IMR-90 (cell line): ENCODE data around the gene LYZL1. TPM values are rescaled to one million over a fixed set of nuclear protein-coding genes. Genes with fewer than 3 reads are reported as not detected.

Experiments used
- ATAC-seq: fragments of 200-7000 bp; cut with Tn5 transposase; 2 replicates; pipeline ENCODE4 v1.9.1; 2020; ENCODE audit warnings: low read depth, mild to moderate bottlenecking, moderate library complexity
- BruUV-seq: library from RNA; stranded (reverse); fragments of 400-500 nt; replicated peaks from 2 replicates; lab custom pipeline; 2021; lab: Mats Ljungman, UMichigan
- CTCF ChIA-PET: fragments of 300-600 bp; formaldehyde crosslinking; extraction: SDS; loops from one replicate; lab custom pipeline; 2021; ENCODE audit warnings: antibody characterized with exemption; lab: Yijun Ruan, JAX
- POLR2A ChIA-PET: fragments of 300-600 bp; sonication (Branson Sonifier 250); formaldehyde crosslinking; loops from one replicate; lab custom pipeline; 2022; ENCODE audit warnings: antibody characterized with exemption; ENCODE audit not compliant: unreplicated experiment; lab: Charles Lee
- DNase-seq: peaks from one replicate; pipeline ENCODE4 v3.0.0; 2013
- H2AFZ ChIP-seq: replicated peaks from 2 replicates; pipeline ENCODE3; 2013; ENCODE audit warnings: low read length, mild to moderate bottlenecking; ENCODE audit not compliant: poor library complexity
- H2AK5ac ChIP-seq: 2 replicates; pipeline ENCODE4 v1.6.1; 2013; ENCODE audit warnings: low read depth, low read length, inconsistent platforms
- H2AK9ac ChIP-seq: replicated peaks from 2 replicates; pipeline ENCODE3; 2013; ENCODE audit warnings: mild to moderate bottlenecking, low read depth, low read length, moderate library complexity; ENCODE audit not compliant: poor library complexity
- H2BK120ac ChIP-seq: 2 replicates; pipeline ENCODE4 v1.6.1; 2013; ENCODE audit warnings: low read depth, low read length, inconsistent platforms
- H2BK15ac ChIP-seq: 3 replicates; pipeline ENCODE4 v1.6.1; 2013; ENCODE audit warnings: low read depth, low read length, inconsistent platforms
- H2BK20ac ChIP-seq: 2 replicates; pipeline ENCODE4 v1.6.1; 2013; ENCODE audit warnings: low read depth, mild to moderate bottlenecking, inconsistent platforms, low read length, moderate library complexity
- H2BK5ac ChIP-seq: 2 replicates; pipeline ENCODE4 v1.6.1; 2013; ENCODE audit warnings: mild to moderate bottlenecking, low read depth, low read length, inconsistent platforms; ENCODE audit not compliant: poor library complexity, severe bottlenecking
- H3K14ac ChIP-seq: replicated peaks from 2 replicates; pipeline ENCODE4 v1.6.1; 2013; ENCODE audit warnings: low read depth, low read length, inconsistent platforms
- H3K18ac ChIP-seq: 2 replicates; pipeline ENCODE4 v1.6.1; 2013; ENCODE audit warnings: low read depth, low read length, control low read depth
- H3K23ac ChIP-seq: 2 replicates; pipeline ENCODE4 v1.6.1; 2013; ENCODE audit warnings: low read depth, low read length, inconsistent platforms
- H3K27ac ChIP-seq: 2 replicates; pipeline ENCODE4 v1.5.1; 2013; ENCODE audit warnings: mild to moderate bottlenecking, control low read depth, low read length; ENCODE audit not compliant: insufficient read depth
- H3K27me3 ChIP-seq: 2 replicates; pipeline ENCODE4 v1.6.1; 2013; ENCODE audit warnings: low read length; ENCODE audit not compliant: control insufficient read depth, insufficient read depth
- H3K36me3 ChIP-seq: 2 replicates; pipeline ENCODE4 v1.6.1; 2013; ENCODE audit warnings: low read length, mixed read lengths; ENCODE audit not compliant: control insufficient read depth, insufficient read depth
- H3K4ac ChIP-seq: 2 replicates; pipeline ENCODE4 v1.6.1; 2013; ENCODE audit warnings: low read depth, low read length, inconsistent platforms
- H3K4me1 ChIP-seq: 2 replicates; pipeline ENCODE4 v1.6.1; 2013; ENCODE audit warnings: low read length, mixed read lengths; ENCODE audit not compliant: control insufficient read depth, insufficient read depth
- H3K4me2 ChIP-seq: 2 replicates; pipeline ENCODE4 v1.6.1; 2013; ENCODE audit warnings: low read depth, mild to moderate bottlenecking, control low read depth, low read length, moderate library complexity
- H3K4me3 ChIP-seq: 2 replicates; pipeline ENCODE4 v1.5.1; 2013; ENCODE audit warnings: low read depth, mild to moderate bottlenecking, control low read depth, low read length, moderate library complexity; ENCODE audit not compliant: insufficient read depth
- H3K56ac ChIP-seq: 2 replicates; pipeline ENCODE4 v1.6.1; 2013; ENCODE audit warnings: low read length, inconsistent platforms; ENCODE audit not compliant: insufficient read depth; ENCODE audit errors: extremely low read depth
- H3K79me1 ChIP-seq, 2 experiments: 2 replicates each; pipeline ENCODE4 v1.6.1; 2013; ENCODE audit warnings: low read length in 2 of 2, inconsistent platforms in 1 of 2, low read depth in 1 of 2
- H3K9ac ChIP-seq: 2 replicates; pipeline ENCODE4 v1.6.1; 2013; ENCODE audit warnings: low read depth, low read length, control low read depth
- H3K9me1 ChIP-seq: 2 replicates; pipeline ENCODE4 v1.6.1; 2013; ENCODE audit warnings: low read length, inconsistent platforms; ENCODE audit not compliant: insufficient read depth
- H3K9me3 ChIP-seq: 2 replicates; pipeline ENCODE4 v1.6.1; 2013; ENCODE audit warnings: low read length; ENCODE audit not compliant: control insufficient read depth, insufficient read depth
- H4K20me1 ChIP-seq: 2 replicates; pipeline ENCODE4 v1.6.1; 2013; ENCODE audit warnings: low read length, inconsistent platforms; ENCODE audit not compliant: insufficient read depth
- H4K5ac ChIP-seq: 2 replicates; pipeline ENCODE4 v1.6.1; 2013; ENCODE audit warnings: mild to moderate bottlenecking, low read depth, low read length, control low read depth
- H4K8ac ChIP-seq, 2 experiments: 2 replicates each; pipeline ENCODE4 v1.6.1; 2013; ENCODE audit warnings: low read depth in 2 of 2, low read length in 2 of 2, control low read depth in 1 of 2, inconsistent platforms in 1 of 2
- H4K91ac ChIP-seq: 2 replicates; pipeline ENCODE4 v1.6.1; 2013; ENCODE audit warnings: low read depth, low read length, inconsistent platforms; ENCODE audit not compliant: insufficient read depth
- FOS ChIP-seq: fragments of 150-350 bp; IDR thresholded peaks from 2 replicates; pipeline ENCODE4 v1.6.1; 2016; ENCODE audit warnings: low read depth, low read length
- POLR2A ChIP-seq: IDR thresholded peaks from 2 replicates; pipeline ENCODE4 v1.6.1; 2012; ENCODE audit warnings: mild to moderate bottlenecking, low read depth, low read length
- RFX5 ChIP-seq: IDR thresholded peaks from 2 replicates; pipeline ENCODE4 v1.8.0; 2012; ENCODE audit warnings: low read depth, mild to moderate bottlenecking, low read length, moderate library complexity
- dilution Hi-C: fragments of 300-500 bp; cut with HindIII; formaldehyde crosslinking; loops from one replicate; pipeline ENCODE4 v1.14.3; 2018; ENCODE audit warnings: low sequenced_read_pairs; ENCODE audit not compliant: unreplicated experiment
- in situ Hi-C: fragments of 300-500 bp; cut with MboI; formaldehyde crosslinking; loops from 3 replicates; pipeline ENCODE4 v1.14.3; 2019; ENCODE audit warnings: low sequenced_read_pairs, inconsistent platforms, mixed read lengths
- intact Hi-C: fragments of 100-400 bp; cut with micrococcal nuclease; formaldehyde crosslinking; loops from 2 replicates; pipeline ENCODE4 v1.10.0; 2022
- polyA plus RNA-seq, 3 experiments: library from polyadenylated mRNA; depleted of rRNA; stranded (reverse); fragments of >200 nt; gene quantifications; 2 replicates each; pipeline ENCODE4 v1.2.3, GENCODE V29; 2012; ENCODE audit warnings: low replicate concordance in 1 of 3
- total RNA-seq: library from RNA; depleted of rRNA; stranded (reverse); fragments of >200 nt; gene quantifications from 2 replicates; pipeline ENCODE4 v1.2.3, GENCODE V29; 2012
- TF ChIP-seq, protein P1 (sequence below): conservative IDR thresholded peaks from 2 replicates; pipeline ENCODE4 v1.5.1; 2012; ENCODE audit warnings: mild to moderate bottlenecking, low read depth, low read length, improper control_type of control experiment

Gene LYZL1
- total and polyA plus RNA-seq, 2 of the 4 experiments (the other 2 are of a cell fraction), result not detected

GRCh38 chr10:29270883-29271282 lies 18.0 kb upstream of the LYZL1 start:
- no peaks in the 10 kb centered on the region for H3K79me1 ChIP-seq
- no peak overlapping the region for H2BK120ac ChIP-seq
- in situ Hi-C loops, result no loop called here
- peaks cover 20% of the 10 kb centered on the region for H3K27me3 ChIP-seq
- DNase-seq (no peak), ATAC-seq (no peak)
- no peak overlapping the region for H4K8ac ChIP-seq
- H2BK5ac ChIP-seq, result no peak overlapping the region
- no peak for TF ChIP-seq FOS
- TF ChIP-seq RFX5, result no peak
- no peak for TF ChIP-seq POLR2A
- TF ChIP-seq, protein P1, sequence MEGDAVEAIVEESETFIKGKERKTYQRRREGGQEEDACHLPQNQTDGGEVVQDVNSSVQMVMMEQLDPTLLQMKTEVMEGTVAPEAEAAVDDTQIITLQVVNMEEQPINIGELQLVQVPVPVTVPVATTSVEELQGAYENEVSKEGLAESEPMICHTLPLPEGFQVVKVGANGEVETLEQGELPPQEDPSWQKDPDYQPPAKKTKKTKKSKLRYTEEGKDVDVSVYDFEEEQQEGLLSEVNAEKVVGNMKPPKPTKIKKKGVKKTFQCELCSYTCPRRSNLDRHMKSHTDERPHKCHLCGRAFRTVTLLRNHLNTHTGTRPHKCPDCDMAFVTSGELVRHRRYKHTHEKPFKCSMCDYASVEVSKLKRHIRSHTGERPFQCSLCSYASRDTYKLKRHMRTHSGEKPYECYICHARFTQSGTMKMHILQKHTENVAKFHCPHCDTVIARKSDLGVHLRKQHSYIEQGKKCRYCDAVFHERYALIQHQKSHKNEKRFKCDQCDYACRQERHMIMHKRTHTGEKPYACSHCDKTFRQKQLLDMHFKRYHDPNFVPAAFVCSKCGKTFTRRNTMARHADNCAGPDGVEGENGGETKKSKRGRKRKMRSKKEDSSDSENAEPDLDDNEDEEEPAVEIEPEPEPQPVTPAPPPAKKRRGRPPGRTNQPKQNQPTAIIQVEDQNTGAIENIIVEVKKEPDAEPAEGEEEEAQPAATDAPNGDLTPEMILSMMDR, result no peak
- no peak overlapping the region for H4K91ac ChIP-seq
- ChIA-PET CTCF (no interaction called here), POLR2A (no interaction called here)
- intact Hi-C loops, result no loop called here
- no peak overlapping the region for H2AFZ ChIP-seq
- no peak overlapping the region for H3K4me3 ChIP-seq
- no peak overlapping the region for H3K14ac ChIP-seq
- no peak overlapping the region for H2BK20ac ChIP-seq
- H4K5ac ChIP-seq, result no peak overlapping the region
- H3K9me1 ChIP-seq, result no peaks in the 10 kb centered on the region
- no peak overlapping the region for H3K9ac ChIP-seq
- no peaks in the 10 kb centered on the region for H3K4me1 ChIP-seq
- H4K20me1 ChIP-seq, result no peaks in the 10 kb centered on the region
- no TSS peak for BruUV-seq
- peaks cover 4% of the 10 kb centered on the region; the same call in 1 of the 2 replicates for H3K9me3 ChIP-seq
- H3K36me3 ChIP-seq, result no peaks in the 10 kb centered on the region
- no peak overlapping the region for H2AK5ac ChIP-seq
- H3K4me2 ChIP-seq, result no peak overlapping the region
- no peak overlapping the region for H3K27ac ChIP-seq
- H3K23ac ChIP-seq, result no peak overlapping the region
- H2BK15ac ChIP-seq, result no peak overlapping the region
- H3K4ac ChIP-seq, result no peak overlapping the region
- dilution Hi-C loops, result no loop called here
- H3K56ac ChIP-seq, result no peak overlapping the region
- H3K18ac ChIP-seq, result no peak overlapping the region
- H2AK9ac ChIP-seq, result no peak overlapping the region
